ENCODE measurements around the gene TMEM234. TPM values are rescaled to one million over a fixed set of nuclear protein-coding genes. Genes with fewer than 3 reads are reported as not detected.

TMEM234 gene
- total and polyA plus RNA-seq, 2 of the 13 experiments (the other 11 are each of a cell fraction or from before 2014, with no cell fraction given) = 6.1 to 9.0 TPM

DNA sequence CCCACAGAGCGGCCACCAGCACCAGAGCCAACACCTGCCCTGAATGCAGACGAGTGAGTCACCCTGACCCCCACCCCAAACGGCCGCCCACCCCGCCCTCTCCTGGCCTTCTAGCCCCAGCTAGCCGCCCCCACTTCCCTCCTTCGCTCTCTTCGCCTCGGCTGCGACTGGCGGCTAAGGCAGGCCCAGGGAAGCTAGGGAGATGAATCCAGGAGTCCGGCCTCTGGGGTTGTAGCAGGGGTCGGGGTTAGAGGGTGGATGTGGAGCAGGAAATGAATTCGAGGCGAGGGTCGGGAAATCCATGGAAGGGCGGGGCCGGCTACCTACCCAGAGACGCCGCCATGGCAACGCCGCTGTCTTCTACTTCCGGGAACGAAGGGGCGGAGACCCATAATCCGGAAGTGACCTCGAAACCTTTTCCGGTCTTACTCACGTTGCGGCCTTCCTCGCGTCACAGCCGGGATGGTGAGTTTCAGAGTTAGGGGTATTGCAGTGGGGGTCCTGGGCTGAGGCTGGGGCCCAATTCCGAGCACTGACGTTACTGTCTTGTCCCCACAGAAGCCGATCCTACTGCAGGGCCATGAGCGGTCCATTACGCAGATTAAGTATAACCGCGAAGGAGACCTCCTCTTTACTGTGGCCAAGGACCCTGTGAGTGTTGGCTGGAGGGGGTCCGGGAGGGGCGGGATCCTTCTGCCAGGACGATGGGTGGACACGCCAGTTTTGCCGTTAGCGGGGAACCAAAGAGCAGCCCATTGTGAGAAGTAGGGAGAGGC is at the start of gene TMEM234, which contains the start of gene EIF3I (continued):
- TF ChIP-seq, protein P1, sequence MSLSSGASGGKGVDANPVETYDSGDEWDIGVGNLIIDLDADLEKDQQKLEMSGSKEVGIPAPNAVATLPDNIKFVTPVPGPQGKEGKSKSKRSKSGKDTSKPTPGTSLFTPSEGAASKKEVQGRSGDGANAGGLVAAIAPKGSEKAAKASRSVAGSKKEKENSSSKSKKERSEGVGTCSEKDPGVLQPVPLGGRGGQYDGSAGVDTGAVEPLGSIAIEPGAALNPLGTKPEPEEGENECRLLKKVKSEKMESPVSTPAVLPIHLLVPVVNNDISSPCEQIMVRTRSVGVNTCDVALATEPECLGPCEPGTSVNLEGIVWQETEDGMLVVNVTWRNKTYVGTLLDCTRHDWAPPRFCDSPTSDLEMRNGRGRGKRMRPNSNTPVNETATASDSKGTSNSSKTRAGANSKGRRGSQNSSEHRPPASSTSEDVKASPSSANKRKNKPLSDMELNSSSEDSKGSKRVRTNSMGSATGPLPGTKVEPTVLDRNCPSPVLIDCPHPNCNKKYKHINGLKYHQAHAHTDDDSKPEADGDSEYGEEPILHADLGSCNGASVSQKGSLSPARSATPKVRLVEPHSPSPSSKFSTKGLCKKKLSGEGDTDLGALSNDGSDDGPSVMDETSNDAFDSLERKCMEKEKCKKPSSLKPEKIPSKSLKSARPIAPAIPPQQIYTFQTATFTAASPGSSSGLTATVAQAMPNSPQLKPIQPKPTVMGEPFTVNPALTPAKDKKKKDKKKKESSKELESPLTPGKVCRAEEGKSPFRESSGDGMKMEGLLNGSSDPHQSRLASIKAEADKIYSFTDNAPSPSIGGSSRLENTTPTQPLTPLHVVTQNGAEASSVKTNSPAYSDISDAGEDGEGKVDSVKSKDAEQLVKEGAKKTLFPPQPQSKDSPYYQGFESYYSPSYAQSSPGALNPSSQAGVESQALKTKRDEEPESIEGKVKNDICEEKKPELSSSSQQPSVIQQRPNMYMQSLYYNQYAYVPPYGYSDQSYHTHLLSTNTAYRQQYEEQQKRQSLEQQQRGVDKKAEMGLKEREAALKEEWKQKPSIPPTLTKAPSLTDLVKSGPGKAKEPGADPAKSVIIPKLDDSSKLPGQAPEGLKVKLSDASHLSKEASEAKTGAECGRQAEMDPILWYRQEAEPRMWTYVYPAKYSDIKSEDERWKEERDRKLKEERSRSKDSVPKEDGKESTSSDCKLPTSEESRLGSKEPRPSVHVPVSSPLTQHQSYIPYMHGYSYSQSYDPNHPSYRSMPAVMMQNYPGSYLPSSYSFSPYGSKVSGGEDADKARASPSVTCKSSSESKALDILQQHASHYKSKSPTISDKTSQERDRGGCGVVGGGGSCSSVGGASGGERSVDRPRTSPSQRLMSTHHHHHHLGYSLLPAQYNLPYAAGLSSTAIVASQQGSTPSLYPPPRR (CRISPR knock-in tag; IDR thresholded peaks at IDR 0.05; ENCODE audit: borderline replicate concordance) = no peak
- TF ChIP-seq, protein P2, sequence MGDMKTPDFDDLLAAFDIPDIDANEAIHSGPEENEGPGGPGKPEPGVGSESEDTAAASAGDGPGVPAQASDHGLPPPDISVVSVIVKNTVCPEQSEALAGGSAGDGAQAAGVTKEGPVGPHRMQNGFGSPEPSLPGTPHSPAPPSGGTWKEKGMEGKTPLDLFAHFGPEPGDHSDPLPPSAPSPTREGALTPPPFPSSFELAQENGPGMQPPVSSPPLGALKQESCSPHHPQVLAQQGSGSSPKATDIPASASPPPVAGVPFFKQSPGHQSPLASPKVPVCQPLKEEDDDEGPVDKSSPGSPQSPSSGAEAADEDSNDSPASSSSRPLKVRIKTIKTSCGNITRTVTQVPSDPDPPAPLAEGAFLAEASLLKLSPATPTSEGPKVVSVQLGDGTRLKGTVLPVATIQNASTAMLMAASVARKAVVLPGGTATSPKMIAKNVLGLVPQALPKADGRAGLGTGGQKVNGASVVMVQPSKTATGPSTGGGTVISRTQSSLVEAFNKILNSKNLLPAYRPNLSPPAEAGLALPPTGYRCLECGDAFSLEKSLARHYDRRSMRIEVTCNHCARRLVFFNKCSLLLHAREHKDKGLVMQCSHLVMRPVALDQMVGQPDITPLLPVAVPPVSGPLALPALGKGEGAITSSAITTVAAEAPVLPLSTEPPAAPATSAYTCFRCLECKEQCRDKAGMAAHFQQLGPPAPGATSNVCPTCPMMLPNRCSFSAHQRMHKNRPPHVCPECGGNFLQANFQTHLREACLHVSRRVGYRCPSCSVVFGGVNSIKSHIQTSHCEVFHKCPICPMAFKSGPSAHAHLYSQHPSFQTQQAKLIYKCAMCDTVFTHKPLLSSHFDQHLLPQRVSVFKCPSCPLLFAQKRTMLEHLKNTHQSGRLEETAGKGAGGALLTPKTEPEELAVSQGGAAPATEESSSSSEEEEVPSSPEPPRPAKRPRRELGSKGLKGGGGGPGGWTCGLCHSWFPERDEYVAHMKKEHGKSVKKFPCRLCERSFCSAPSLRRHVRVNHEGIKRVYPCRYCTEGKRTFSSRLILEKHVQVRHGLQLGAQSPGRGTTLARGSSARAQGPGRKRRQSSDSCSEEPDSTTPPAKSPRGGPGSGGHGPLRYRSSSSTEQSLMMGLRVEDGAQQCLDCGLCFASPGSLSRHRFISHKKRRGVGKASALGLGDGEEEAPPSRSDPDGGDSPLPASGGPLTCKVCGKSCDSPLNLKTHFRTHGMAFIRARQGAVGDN (CRISPR knock-in tag; IDR thresholded peaks at IDR 0.05) = peak; percentile 82
- TF ChIP-seq, protein P3, sequence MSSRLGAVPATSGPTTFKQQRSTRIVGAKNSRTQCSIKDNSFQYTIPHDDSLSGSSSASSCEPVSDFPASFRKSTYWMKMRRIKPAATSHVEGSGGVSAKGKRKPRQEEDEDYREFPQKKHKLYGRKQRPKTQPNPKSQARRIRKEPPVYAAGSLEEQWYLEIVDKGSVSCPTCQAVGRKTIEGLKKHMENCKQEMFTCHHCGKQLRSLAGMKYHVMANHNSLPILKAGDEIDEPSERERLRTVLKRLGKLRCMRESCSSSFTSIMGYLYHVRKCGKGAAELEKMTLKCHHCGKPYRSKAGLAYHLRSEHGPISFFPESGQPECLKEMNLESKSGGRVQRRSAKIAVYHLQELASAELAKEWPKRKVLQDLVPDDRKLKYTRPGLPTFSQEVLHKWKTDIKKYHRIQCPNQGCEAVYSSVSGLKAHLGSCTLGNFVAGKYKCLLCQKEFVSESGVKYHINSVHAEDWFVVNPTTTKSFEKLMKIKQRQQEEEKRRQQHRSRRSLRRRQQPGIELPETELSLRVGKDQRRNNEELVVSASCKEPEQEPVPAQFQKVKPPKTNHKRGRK (CRISPR knock-in tag; IDR thresholded peaks at IDR 0.05) = no peak
- no peak for TF ChIP-seq RNF2 (conservative IDR thresholded peaks at IDR 0.05; ENCODE audit: low read depth)
- TF ChIP-seq, protein P4, sequence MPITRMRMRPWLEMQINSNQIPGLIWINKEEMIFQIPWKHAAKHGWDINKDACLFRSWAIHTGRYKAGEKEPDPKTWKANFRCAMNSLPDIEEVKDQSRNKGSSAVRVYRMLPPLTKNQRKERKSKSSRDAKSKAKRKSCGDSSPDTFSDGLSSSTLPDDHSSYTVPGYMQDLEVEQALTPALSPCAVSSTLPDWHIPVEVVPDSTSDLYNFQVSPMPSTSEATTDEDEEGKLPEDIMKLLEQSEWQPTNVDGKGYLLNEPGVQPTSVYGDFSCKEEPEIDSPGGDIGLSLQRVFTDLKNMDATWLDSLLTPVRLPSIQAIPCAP (CRISPR knock-in tag; IDR thresholded peaks at IDR 0.05; ENCODE audit: low read depth) = no peak
- TF ChIP-seq ZNF225 (CRISPR knock-in tag; IDR thresholded peaks at IDR 0.05) = peak; percentile 43; the same call in 1 of the 2 replicates
- TF ChIP-seq, protein P5, sequence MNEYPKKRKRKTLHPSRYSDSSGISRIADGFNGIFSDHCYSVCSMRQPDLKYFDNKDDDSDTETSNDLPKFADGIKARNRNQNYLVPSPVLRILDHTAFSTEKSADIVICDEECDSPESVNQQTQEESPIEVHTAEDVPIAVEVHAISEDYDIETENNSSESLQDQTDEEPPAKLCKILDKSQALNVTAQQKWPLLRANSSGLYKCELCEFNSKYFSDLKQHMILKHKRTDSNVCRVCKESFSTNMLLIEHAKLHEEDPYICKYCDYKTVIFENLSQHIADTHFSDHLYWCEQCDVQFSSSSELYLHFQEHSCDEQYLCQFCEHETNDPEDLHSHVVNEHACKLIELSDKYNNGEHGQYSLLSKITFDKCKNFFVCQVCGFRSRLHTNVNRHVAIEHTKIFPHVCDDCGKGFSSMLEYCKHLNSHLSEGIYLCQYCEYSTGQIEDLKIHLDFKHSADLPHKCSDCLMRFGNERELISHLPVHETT (CRISPR knock-in tag; conservative IDR thresholded peaks at IDR 0.05) = no peak
- TF ChIP-seq RARG (CRISPR knock-in tag; IDR thresholded peaks at IDR 0.05; ENCODE audit: low read depth) = no peak
- TF ChIP-seq, protein P6, sequence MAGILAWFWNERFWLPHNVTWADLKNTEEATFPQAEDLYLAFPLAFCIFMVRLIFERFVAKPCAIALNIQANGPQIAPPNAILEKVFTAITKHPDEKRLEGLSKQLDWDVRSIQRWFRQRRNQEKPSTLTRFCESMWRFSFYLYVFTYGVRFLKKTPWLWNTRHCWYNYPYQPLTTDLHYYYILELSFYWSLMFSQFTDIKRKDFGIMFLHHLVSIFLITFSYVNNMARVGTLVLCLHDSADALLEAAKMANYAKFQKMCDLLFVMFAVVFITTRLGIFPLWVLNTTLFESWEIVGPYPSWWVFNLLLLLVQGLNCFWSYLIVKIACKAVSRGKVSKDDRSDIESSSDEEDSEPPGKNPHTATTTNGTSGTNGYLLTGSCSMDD (CRISPR knock-in tag; IDR thresholded peaks at IDR 0.05) = no peak
- TF ChIP-seq TBX3 (IDR thresholded peaks at IDR 0.05; ENCODE audit: borderline replicate concordance) = no peak
- TF ChIP-seq, protein P7, sequence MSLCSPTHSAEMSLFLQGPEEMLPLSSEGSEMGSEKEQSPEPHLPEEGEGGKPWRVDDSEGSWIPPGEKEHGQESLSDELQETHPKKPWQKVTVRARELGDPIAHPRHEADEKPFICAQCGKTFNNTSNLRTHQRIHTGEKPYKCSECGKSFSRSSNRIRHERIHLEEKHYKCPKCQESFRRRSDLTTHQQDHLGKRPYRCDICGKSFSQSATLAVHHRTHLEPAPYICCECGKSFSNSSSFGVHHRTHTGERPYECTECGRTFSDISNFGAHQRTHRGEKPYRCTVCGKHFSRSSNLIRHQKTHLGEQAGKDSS (CRISPR knock-in tag; IDR thresholded peaks at IDR 0.05; ENCODE audit: borderline replicate concordance, low read depth) = 0 out of 2 replicates have a peak, but pooled peaks have one; percentile 20
- TF ChIP-seq ZSCAN9 (CRISPR knock-in tag; IDR thresholded peaks at IDR 0.05; ENCODE audit: borderline replicate concordance) = no peak
